ACHN (cell line): Measurements from ENCODE around the gene KRTAP7-1.
A peak's percentile ranks its signal among the peaks of the same experiment; 100 is the strongest.

Experiments
- DNase-seq: peaks from one replicate; pipeline ENCODE4 v3.0.0-alpha.2; 2015
- in situ Hi-C: cut with HindIII; loops from 2 replicates; pipeline ENCODE4 v1.10.0; 2017; ENCODE audit warnings: low sequenced_read_pairs, low pct_ligation_motif_present, low pct_unique_long_range_greater_than_20kb

The KRTAP7-1 gene

DNA sequence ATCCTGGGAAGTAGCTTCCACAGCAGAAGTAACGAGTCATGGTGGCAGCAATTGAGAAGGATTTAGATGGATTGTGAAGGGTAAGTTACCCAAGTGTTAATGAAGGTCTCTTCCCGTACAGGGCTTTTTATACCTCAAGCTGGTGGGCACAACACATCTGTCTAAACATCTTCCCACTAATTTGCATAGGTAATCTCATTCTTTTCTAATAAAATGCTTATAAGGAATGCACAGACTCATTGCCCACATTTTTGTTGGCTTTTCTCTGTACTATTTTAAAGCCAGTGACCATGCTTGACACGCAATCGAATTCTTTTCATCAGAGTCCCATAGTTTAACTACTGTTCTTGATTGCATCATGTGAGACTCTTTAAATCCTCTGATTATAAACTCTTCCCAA, at the start of gene KRTAP7-1:
KRTAP7-1 (minus strand) TSS at position 101 of the 400 bp plus-strand sequence; CDS start at position 40, 61 bp downstream.
- DNase-seq, result no peak
- in situ Hi-C loops, result no loop called here

GRCh38 chr21:30874526-30874925, 45.0 kb upstream of the KRTAP7-1 start:
- in situ Hi-C loops, result no loop called here
- DNase-seq, result no peak

DNA sequence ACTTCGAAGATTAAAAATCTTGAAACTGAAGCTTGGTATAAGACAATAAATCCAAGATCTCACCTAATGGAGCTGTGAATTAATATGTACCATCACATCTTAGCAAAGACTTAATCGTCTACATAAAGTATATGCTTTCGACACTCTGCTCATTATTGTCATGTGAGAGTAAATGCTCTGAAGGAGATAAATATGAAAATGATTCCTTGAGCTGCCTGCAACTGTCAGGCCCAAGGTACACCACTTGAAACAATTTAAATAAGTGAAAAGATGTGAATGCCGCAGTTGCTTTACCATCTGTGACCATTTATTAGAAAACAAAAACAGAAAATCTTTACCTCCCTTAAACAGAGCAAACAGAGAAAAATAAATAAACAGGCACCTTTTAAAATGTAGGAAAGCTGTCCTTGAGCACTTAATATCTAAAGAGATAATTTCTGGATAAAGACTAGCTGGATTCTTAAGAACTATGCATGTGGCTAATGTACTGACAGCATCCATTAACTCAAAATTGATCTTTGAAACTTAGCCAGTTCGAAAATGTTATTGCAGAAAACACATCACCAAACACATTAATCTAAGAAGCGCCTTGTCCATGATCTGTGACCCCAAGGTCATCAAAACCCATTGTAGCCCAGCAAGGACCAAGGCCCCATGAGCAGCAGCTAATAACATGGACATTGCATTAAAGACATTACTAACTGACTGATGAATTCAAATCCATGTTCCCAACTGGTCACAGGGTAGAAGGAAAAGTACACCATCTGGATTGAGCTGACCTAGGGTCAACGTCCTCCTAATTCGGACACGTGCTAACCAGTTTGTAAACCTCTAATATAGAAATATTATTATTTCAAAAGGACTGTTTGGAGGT, 18.3 kb upstream of the KRTAP7-1 start:
- in situ Hi-C loops, result no loop called here
- DNase-seq, result no peak

- no peak for DNase-seq
- in situ Hi-C loops, result no loop called here
Observed at GRCh38 chr21:30842990-30843389, 13.4 kb upstream of the KRTAP7-1 start.

DNA sequence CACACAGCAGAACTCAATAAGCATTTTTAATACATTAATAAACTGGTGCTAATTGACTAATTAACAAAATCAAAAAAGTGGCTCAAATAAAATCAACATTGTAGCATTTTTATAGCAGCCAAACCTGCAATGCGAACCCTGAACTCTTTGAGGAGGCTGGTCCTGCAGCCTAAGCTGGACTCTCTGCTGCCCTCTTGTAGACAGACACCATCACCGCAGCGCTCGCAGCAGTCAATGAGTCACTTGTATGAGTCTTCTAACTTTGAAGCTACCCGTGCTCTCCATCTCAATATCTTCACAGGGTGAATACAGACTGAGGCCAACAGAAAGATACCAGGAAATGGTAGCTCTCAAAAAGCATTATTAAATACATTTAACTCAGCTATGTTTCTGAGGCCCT, 9.7 kb upstream of the KRTAP7-1 start:
- peak; percentile 41 for DNase-seq
- in situ Hi-C loops, result no loop called here

DNA sequence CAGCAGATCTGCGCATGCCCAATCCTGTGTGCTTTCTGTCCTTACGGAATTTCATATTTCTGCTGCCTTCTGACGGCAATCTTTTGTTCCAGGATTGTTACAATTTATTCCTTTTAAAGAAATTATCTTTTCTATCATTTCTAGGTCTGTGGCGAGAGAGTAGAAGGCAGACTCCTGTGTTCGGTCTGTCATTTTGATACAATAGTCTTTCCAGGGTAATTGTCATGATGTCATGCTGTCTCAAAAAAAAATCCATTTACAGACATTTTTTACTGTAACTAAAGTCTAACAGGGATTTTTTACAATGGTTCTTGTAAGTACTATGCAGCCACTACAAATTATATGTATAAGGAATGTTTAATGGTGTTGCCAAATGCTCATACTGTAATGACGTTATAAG, 9.0 kb upstream of the KRTAP7-1 start:
- no peak for DNase-seq
- in situ Hi-C loops, result no loop called here

- peak; percentile 34 for DNase-seq
- in situ Hi-C loops, result no loop called here
Observed at GRCh38 chr21:30831194-30831765, 1.7 kb upstream of the KRTAP7-1 start.

DNA sequence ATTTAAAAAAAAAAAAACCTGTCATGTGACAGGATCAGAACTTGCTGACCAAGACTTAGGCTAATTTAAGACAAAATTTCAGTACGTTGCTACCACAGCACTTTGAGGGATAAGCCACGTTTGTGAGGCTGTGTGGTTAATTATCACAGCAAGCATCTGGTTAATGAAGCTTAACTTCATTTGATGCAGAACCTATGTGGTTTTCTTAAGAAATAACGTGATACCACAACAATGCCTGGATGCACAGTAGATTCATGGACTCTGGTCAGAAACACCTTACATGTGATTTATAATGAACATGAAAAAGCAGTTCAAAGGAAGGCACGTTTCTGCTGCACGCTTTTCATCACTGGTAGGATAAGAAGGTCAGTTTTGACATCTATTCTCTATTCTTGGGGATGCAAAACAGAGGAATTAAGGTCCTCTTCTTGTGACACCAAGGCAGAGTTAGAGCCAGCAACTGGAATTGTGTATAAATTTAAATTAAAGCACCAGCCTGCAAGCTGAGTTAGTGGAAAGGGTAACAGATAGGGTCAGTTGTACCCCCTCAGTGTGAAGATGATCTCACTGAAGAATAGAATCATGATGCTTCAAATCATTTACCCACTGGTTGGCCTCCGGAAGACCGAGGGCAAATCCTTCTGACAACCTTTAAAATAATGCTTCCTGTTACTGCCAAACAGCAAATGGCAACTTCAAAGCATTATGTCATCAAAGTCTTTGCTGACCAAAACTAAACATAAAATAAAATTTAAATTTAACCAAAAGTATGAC, 10.5 kb downstream of the KRTAP7-1 start:
- in situ Hi-C loops, result no loop called here
- DNase-seq, result no peak

DNA sequence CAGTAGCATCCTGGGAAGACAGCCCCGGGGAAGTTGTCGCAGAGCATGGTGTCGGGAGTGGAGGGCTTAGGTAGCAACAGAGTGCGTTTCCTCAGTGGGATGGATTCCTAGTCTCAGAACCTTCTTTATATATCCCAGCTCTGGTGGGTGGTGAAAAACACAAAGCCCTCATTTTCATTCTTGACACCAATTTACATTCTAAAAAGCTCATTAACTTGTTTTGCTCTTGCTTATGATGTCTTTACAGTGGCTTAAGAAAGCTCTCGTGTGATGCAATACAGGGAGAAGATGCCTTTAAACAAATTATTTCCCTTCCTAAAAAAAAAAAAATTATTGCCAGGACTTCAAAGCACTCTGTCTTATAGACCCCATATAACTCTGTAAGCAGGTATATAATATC, 16.4 kb downstream of the KRTAP7-1 start, which contains the start of gene KRTAP8-1:
KRTAP8-1 (minus strand) TSS at position 101 of the 400 bp plus-strand sequence; CDS start at position 47, 54 bp downstream.
- in situ Hi-C loops, result no loop called here
- DNase-seq, result no peak

- no peak for DNase-seq
- in situ Hi-C loops, result no loop called here
Observed at GRCh38 chr21:30800605-30801004, 29.0 kb downstream of the KRTAP7-1 start.

DNA sequence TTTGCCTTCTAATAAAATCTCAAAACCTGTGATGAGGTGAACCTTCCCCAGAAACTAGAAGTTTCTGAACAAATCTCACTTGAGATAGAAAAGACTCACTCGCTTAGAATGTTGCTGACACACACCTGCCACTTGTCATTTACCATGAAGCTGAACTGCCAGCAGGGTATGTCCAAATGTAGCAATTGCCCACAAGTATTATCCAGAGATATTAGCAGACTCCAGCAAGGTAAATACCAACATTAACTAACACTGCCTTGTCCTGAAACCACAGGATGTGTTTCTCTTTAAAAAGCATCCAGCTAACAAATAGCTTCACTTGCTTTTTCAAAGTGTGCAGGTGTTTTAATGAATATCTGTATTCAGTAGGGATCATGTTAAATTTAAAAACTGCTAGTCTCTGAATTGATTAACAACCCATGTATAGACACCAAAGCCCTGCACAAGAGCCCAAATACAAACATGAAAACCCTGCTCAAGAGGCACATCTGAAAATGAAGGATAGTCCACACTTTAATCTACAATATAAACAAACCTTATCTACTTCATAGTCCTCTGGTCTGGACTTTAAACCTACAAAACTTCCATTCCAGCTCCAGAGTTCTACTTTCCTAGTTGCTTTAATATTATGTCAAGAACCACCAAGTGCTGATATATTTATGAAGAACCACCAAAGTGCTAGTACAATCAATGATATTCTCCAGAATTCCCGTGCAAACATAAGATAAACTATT, 35.8 kb downstream of the KRTAP7-1 start:
- in situ Hi-C loops, result no loop called here
- no peak for DNase-seq

GRCh38 chr21:30779249-30779648, 50.3 kb downstream of the KRTAP7-1 start:
- in situ Hi-C loops, result no loop called here
- DNase-seq, result no peak
